Activated naive CD4-positive, alpha-beta T cell treated with Interleukin-2 at 50 U/mL for 16 hours (primary cell): Measurements from ENCODE around the gene HCFC1.

Source experiments
- DNase-seq: peaks from one replicate; pipeline ENCODE4 v3.0.0-alpha.2; 2020

The HCFC1 gene

GRCh38 chrX:153956044-153956907, 15.3 kb downstream of the HCFC1 start:
- no peak for DNase-seq

DNA sequence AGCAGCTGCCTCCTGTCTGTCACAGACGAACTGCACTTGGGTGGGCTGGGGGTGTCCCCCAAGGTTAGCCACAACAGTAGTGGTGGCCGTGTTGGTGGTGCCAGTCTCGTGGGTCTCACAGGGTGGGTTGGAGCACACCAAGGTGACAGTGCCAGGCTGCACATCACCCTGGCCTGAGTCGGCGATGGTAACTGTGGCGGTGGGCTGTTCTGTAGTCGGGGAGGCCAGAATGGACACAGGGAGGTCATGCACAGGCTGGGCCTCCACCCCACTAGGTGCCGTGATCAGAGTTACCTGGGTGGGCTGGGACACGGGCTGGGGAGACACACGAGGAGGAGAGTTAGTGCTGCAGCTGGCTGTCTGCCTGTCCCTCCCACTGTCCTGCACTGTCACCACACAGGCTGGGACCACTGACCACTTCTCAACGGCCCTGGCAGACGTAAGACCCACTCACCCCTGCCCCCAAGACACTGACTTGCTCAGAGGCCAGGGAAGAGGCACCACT, 16.3 kb downstream of the HCFC1 start:
- no peak for DNase-seq

DNA sequence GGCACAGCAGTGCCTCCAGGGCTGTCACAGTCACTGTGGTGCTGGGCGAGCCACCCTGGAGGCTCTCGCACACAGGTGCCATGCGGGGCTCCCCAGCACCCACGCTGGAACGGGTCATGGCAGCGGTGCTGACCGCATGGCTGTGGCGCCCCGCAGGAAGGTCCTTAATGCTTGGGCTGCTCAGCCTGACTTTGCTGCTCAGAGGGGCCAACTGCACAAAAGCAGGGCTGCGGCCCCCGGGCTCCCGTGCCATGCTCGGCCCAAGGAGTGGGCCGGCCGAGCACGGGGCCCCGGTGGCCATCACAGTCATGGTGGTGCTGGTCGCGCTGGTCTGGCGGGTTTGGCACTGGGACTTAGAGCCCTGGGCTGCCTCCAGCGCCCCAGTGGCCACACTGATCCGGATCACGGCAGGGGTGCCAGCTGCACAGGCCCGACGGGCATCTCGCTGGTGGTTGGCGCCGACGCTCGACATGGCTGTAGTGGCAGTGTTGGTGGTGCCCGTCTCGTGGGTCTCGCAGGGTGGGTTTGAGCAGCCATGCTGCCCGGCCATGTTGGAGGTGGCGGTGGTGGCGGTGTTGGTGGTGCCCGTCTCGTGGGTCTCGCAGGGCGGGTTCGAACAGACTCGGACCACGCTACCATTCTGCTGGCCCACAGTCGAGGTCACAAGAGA, 16.9 kb downstream of the HCFC1 start:
- DNase-seq: no peak

- no peak for DNase-seq
Measured at GRCh38 chrX:153953892-153954557, 17.6 kb downstream of the HCFC1 start.

- peak; percentile 79 for DNase-seq
Measured at GRCh38 chrX:153953342-153953830, 18.2 kb downstream of the HCFC1 start.

GRCh38 chrX:153952373-153953026, 19.1 kb downstream of the HCFC1 start:
- no peak for DNase-seq

- no peak for DNase-seq
Measured at GRCh38 chrX:153951683-153952372, 19.8 kb downstream of the HCFC1 start.

DNA sequence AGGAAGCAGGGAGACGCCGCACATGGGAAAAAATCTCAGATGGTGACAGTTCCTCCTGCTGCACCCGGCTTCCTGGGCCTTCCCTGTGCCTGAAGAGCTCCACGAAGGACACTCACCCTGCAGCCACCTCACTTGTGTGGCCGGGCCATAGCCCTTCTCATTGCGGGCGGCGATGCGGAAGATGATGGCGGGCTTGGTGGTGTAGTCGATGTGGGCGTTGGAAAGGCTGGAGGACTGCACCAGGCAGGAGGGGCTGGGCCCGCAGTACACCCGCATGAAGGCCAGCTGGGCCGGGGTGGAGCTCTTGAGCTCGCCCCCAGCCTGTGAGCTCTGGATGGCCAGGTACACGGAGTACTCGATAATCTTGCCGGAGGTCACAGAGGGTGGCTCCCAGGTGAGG, 21.5 kb downstream of the HCFC1 start:
- DNase-seq: no peak

DNA sequence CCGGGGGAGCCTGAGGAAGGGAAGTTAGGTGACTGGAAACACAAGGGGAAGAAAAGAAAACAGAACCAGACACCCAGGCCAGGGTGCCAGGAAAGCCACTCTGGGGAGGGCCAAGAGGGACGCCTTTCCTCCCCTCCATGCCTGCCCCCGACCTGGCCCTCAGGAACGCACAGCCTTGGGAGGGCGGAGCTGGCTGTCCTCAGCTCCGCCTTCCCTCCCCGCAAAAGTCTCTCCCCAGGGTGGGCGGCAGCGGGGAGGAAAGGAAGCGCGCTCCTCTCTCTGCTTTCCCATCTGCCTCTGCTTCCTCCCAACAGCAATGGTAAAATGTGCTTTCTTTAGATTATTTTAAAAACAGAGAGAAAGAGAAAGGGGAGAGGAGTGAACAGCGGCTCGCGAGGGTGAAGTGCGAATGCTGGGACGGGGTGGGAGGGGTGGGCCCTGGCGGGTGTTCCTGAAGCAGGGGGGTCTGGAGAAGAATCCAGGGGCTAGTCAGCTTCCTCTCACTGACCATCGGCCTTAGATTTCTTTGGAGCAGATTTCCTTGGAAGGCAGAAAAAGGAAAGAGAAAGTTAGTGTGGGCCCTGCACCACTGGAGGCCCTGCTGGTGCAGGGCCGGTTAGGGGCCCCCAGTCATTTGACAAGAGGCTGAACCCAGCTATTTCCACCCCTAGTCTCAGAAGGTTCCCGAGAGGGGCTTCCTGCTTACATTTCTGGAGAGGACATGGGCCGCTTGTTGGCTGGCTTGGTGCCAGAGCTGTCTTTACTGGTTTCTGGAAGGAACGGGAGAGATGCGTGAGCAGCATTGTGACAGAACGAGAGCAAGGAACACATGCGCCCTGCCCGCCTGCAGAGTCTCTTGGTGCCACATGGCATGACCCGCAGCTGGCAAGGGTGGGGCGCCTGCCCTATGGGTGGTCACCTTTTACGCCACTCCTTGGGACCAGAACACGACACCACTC, 22.5 kb downstream of the HCFC1 start:
- DNase-seq: no peak

DNA sequence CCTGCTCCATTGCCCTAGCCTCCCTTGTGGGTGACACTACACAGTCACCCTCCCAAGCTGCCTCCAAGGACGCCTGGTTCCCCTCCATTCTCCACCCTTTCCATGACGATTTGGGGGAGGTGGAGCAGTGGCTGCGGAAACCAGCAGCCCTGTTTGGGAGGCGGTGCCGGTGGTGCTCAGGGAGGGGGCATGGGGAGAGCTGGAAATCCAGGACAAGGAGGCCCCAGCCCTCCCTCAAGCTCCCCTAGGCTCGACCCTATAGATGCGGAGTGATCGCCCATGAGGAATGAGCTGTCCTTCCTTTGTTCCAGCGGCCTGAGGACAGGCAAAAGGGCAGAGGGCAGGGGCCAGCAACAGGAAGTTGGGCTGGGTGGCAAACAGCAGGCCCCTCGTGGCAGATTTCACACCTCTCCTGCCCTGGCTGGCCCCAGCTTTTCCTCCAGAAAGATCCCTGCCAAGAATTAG, 23.6 kb downstream of the HCFC1 start:
- DNase-seq: no peak

GRCh38 chrX:153947009-153947769, 24.4 kb downstream of the HCFC1 start:
- DNase-seq: peak; percentile 79

GRCh38 chrX:153945956-153946943, 25.4 kb downstream of the HCFC1 start:
- DNase-seq: no peak

DNA sequence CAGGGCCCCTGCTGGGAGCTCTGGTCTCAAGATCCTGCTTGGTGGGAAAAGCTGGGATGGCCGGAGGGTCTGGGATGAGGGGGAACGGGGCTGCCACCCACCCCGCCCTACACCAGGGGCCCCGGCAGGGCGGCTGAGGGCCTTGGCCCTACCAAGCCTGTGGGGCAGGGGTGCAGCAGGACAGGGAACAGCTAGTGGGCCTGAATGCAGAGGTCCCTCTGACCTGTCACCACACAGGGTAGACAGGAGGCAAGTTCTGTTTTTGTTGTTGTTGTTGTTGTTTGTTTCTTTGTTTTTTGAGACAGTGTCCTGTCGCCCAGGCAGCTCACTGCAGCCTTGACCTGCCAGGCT, 26.8 kb downstream of the HCFC1 start:
- no peak for DNase-seq

DNA sequence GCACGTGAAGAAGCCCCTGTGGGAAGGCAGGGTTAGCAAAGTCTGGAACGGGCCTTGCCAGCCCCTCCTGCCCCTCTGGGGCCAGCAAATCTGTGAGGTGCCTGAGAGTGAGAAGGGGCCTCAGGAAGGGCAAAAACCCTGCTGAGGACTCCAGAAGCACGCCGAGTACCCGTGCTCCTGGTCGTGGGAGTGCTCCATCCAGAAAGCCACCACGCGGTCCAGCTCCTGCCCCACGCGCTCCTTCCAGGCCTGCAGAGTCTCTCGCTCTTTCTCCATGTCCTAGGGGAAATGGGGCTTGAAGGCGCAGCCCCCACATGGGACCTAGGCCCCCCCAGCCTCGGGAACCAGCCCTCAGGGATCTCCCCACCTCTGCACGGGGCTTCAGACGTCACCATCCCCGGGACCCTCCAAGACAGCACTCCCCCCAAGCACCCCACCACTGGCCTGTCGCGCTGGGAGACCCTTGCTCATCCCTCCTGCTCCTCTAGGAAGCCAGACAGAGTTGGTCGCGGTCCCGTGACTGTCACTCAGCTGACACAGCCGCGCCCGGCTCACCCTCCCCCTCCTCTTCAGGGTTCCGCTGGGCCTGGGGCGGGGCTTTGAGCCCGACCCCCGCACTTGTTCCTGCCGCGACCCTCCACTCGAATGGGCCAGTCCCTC, 27.3 kb downstream of the HCFC1 start, which contains the start of gene RENBP:
RENBP (minus strand) TSS at position 504 of the 660 bp plus-strand sequence; CDS start at position 471, 33 bp downstream.
- DNase-seq: peak; percentile 38

GRCh38 chrX:153941336-153942252, 30.0 kb downstream of the HCFC1 start:
- no peak for DNase-seq

DNA sequence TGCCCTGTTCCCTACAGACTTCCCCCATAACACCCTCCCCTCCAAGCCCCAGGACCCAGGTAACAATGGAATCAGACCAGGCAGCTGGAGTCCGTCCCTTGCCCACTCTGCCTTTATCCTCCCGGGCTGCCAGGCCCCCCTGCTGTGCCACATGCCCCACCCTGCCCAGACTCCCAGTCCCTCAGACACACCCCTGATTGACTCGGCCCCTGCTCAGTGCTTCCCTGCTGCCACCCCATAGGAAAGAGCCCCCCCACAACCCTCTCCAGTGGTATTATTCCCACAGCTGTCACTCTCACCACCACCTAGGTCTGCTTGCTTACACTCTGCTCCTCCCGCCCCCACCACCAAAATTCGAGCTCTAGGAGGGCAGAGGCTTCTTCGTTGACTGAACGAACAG, 32.0 kb downstream of the HCFC1 start:
- DNase-seq: no peak

GRCh38 chrX:153938226-153938786, 33.3 kb downstream of the HCFC1 start:
- DNase-seq: no peak
